Measurements from ENCODE around the gene PKIB.

DNA sequence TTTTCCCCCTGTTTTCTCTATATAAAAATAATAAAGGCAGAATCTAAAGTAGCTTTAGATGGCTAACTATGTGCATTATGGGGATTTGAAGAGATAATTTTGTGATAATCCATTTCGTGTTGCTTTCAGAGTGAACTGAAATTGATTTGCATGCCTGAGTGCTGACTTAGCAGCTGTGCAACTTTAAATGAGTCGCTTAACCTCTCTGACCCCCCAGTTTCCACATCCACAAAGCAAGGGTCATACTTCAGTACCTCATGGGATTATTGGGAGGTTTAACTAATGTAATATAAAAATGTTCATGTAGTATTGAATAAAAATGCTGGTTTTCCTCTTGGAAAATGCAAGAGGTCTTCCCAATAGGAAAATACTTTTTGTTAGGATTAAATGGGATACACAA, 105.5 kb downstream of the PKIB start:
- no peak for TF ChIP-seq POLR2A (IDR thresholded peaks at IDR 0.05)
- TF ChIP-seq, protein P1, sequence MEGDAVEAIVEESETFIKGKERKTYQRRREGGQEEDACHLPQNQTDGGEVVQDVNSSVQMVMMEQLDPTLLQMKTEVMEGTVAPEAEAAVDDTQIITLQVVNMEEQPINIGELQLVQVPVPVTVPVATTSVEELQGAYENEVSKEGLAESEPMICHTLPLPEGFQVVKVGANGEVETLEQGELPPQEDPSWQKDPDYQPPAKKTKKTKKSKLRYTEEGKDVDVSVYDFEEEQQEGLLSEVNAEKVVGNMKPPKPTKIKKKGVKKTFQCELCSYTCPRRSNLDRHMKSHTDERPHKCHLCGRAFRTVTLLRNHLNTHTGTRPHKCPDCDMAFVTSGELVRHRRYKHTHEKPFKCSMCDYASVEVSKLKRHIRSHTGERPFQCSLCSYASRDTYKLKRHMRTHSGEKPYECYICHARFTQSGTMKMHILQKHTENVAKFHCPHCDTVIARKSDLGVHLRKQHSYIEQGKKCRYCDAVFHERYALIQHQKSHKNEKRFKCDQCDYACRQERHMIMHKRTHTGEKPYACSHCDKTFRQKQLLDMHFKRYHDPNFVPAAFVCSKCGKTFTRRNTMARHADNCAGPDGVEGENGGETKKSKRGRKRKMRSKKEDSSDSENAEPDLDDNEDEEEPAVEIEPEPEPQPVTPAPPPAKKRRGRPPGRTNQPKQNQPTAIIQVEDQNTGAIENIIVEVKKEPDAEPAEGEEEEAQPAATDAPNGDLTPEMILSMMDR (IDR thresholded peaks at IDR 0.05): no peak

Data from ovary (tissue), 3 donors.